CD4-positive, alpha-beta T cell (primary cell): ENCODE data around the gene CEP131. TPM values are rescaled to one million over a fixed set of nuclear protein-coding genes. Genes with fewer than 3 reads are reported as not detected.

Experiments
- ATAC-seq: fragments of 200-7000 bp; cut with Tn5 transposase; one replicate; pipeline ENCODE4 v1.10.0; 2022; ENCODE audit warnings: mild to moderate bottlenecking; ENCODE audit not compliant: poor library complexity
- CTCF ChIA-PET: fragments of 350-600 bp; sonication (Branson Sonifier 250); formaldehyde crosslinking; loops from one replicate; lab custom pipeline; 2021; ENCODE audit warnings: antibody characterized with exemption, inconsistent platforms; lab: Charles Lee
- POLR2A ChIA-PET: fragments of 350-600 bp; sonication (Branson Sonifier 250); formaldehyde crosslinking; loops from one replicate; lab custom pipeline; 2021; ENCODE audit warnings: antibody characterized with exemption, inconsistent platforms; lab: Charles Lee
- DNase-seq, 14 experiments: peaks; one replicate each; pipeline ENCODE4 v3.0.0-alpha.2; 2013 to 2020; ENCODE audit warnings: mixed read lengths in 2 of 14
- H3K27ac ChIP-seq, 2 donors: one replicate each; pipeline versions ENCODE4 v1.5.1 to v1.7.0; 2013; ENCODE audit warnings: low read length in 2 of 2, low read depth in 1 of 2, mild to moderate bottlenecking in 1 of 2
- H3K27me3 ChIP-seq, 2 experiments: 1 replicate in 1 of 2; 2 replicates in 1 of 2; pipeline versions ENCODE4 v1.6.1 to v1.7.0; 2013; ENCODE audit warnings: low read length in 2 of 2, control low read depth in 1 of 2, mild to moderate bottlenecking in 1 of 2, moderate library complexity in 1 of 2; ENCODE audit not compliant: insufficient read depth in 2 of 2, control insufficient read depth in 1 of 2
- H3K36me3 ChIP-seq: one replicate; pipeline ENCODE4 v1.6.1; 2013; ENCODE audit warnings: low read length, control low read depth; ENCODE audit not compliant: insufficient read depth
- H3K4me1 ChIP-seq: one replicate; pipeline ENCODE4 v1.6.1; 2013; ENCODE audit warnings: low read length, control low read depth; ENCODE audit not compliant: insufficient read depth
- H3K4me3 ChIP-seq: one replicate; pipeline ENCODE4 v1.5.1; 2013; ENCODE audit warnings: mild to moderate bottlenecking, low read length, moderate library complexity
- H3K9me3 ChIP-seq, 2 experiments: 1 replicate in 1 of 2; 2 replicates in 1 of 2; pipeline versions ENCODE4 v1.6.1 to v1.7.0; 2013; ENCODE audit warnings: low read length in 2 of 2, mild to moderate bottlenecking in 2 of 2, control low read depth in 1 of 2, moderate library complexity in 1 of 2; ENCODE audit not compliant: control insufficient read depth in 1 of 2, insufficient read depth in 1 of 2
- H3K27ac Mint-ChIP-seq: one replicate; pipeline ENCODE4 v1.8.0; 2020; ENCODE audit warnings: mixed read lengths
- H3K27me3 Mint-ChIP-seq: one replicate; pipeline ENCODE4 v1.8.0; 2021; ENCODE audit warnings: mixed read lengths
- H3K36me3 Mint-ChIP-seq: one replicate; pipeline ENCODE4 v1.8.0; 2021; ENCODE audit warnings: low read depth, mixed read lengths
- H3K4me1 Mint-ChIP-seq: one replicate; pipeline ENCODE4 v1.8.0; 2021; ENCODE audit warnings: low read depth, mixed read lengths
- H3K4me3 Mint-ChIP-seq: one replicate; pipeline ENCODE4 v1.8.0; 2020; ENCODE audit warnings: mild to moderate bottlenecking, mixed read lengths
- H3K9me3 Mint-ChIP-seq: one replicate; pipeline ENCODE4 v1.8.0; 2020; ENCODE audit warnings: mixed read lengths
- intact Hi-C, 2 experiments: fragments of 100-400 bp; cut with DNase I in 1 of 2; cut with micrococcal nuclease in 1 of 2; formaldehyde crosslinking; loops; one replicate each; pipeline versions ENCODE4 v1.15.1 to v1.9.0; 2023 to 2025; cut with DNase I, micrococcal nuclease
- total RNA-seq, 174 experiments: library from RNA in 2 of 174; stranded (reverse) in 2 of 174; gene quantifications; one replicate each; pipeline ENCODE4 v1.2.3 and lab custom pipeline; 2021 to 2026
- TF ChIP-seq, protein P1 (sequence below): fragments of 200-600 bp; IDR thresholded peaks from one replicate; pipeline ENCODE4 v1.8.0; 2022; ENCODE audit warnings: antibody characterized with exemption, mild to moderate bottlenecking

CEP131 gene
- total RNA-seq, 2 experiments from 2014 or later, result 11.2 to 12.3 TPM

DNA sequence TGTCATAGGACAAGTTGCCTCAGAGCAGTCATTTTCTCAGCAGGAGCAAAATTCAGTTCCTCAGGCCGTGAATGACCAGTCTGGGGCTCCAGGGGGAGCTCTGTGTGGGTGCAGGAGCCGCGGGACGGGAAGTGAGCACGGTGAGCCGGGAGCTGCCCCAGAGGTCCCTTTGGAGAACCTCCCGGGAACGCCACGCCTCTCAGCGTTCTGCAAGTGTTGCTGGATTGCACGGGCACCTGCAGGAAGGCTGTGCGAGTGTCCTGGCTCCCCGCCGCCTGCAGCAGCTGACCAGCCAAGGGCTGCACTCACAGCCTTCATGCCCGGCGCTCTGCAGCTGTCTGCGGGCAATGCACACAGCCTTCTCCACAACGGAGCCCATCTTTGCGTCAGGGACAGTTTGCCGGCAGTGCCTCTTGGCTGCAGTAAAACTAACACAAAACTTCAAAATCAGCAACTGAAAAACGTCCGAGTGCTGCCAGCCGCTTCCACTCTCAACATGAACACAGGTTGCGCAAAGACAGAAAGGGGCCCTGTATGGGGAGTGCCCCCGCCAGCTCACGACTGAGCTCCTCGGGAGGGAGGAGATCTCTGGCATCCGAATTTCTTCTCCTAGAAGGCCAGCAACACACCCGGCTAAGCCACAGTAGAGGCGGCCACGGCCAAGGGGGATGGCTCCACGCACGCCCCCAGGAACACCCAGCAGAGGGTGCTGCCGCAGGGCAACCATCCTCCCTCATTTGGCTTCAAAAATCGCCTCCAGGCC, 32.4 kb upstream of the CEP131 start:
- POLR2A ChIA-PET, result no interaction called here
- Mint-ChIP-seq H3K36me3 (peaks cover 34% of the 10 kb centered on the region), H3K4me1 (peaks cover 11% of the 10 kb centered on the region), H3K27me3 (no peaks in the 10 kb centered on the region), H3K27ac (no peak overlapping the region), H3K4me3 (no peak overlapping the region), H3K9me3 (no peaks in the 10 kb centered on the region)
- intact Hi-C loops, result loop anchor here in 1 of 2 experiments (5.0 kb wide), 1 partner anchor 42 kb away; the partner anchor contains the start of gene SLC38A10
- H3K4me3 ChIP-seq, result no peak overlapping the region
- H3K9me3 ChIP-seq, result no peaks in the 10 kb centered on the region
- peak in 1 of 14 experiments; percentile 33 for DNase-seq
- ATAC-seq, result no peak
- CTCF ChIA-PET, result interaction anchor here (0.6 kb wide), 1 partner anchor 282 kb away, joined by 3 read pairs; no protein-coding TSS in a partner anchor
- H3K27me3 ChIP-seq, result no peaks in the 10 kb centered on the region
- TF ChIP-seq, protein P1, sequence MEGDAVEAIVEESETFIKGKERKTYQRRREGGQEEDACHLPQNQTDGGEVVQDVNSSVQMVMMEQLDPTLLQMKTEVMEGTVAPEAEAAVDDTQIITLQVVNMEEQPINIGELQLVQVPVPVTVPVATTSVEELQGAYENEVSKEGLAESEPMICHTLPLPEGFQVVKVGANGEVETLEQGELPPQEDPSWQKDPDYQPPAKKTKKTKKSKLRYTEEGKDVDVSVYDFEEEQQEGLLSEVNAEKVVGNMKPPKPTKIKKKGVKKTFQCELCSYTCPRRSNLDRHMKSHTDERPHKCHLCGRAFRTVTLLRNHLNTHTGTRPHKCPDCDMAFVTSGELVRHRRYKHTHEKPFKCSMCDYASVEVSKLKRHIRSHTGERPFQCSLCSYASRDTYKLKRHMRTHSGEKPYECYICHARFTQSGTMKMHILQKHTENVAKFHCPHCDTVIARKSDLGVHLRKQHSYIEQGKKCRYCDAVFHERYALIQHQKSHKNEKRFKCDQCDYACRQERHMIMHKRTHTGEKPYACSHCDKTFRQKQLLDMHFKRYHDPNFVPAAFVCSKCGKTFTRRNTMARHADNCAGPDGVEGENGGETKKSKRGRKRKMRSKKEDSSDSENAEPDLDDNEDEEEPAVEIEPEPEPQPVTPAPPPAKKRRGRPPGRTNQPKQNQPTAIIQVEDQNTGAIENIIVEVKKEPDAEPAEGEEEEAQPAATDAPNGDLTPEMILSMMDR, result no peak
- peaks cover 57% of the 10 kb centered on the region for H3K36me3 ChIP-seq
- no peaks in the 10 kb centered on the region for H3K4me1 ChIP-seq
- H3K27ac ChIP-seq, result no peak overlapping the region

GRCh38 chr17:81253358-81254131, 30.8 kb upstream of the CEP131 start:
- H3K36me3 ChIP-seq, result peaks cover 49% of the 10 kb centered on the region
- TF ChIP-seq, protein P1, result peak; percentile 80
- Mint-ChIP-seq H3K27ac (no peak overlapping the region), H3K27me3 (no peaks in the 10 kb centered on the region), H3K4me3 (no peak overlapping the region), H3K4me1 (peaks cover 11% of the 10 kb centered on the region), H3K36me3 (peaks cover 27% of the 10 kb centered on the region), H3K9me3 (no peaks in the 10 kb centered on the region)
- ChIA-PET CTCF (interaction anchor here (1.1 to 1.2 kb wide), 2 partner anchors 231 to 347 kb away, joined by 3 to 5 read pairs; no protein-coding TSS in a partner anchor), POLR2A (no interaction called here)
- DNase-seq, result peak; percentile 47 to 83 (median 58)
- H3K27ac ChIP-seq, result no peak overlapping the region
- no peaks in the 10 kb centered on the region for H3K4me1 ChIP-seq
- no peak overlapping the region for H3K4me3 ChIP-seq
- intact Hi-C loops, result loop anchor here (1.0 to 5.0 kb wide), 8 partner anchors 30 to 348 kb away; partner anchors contain the start of gene SLC38A10 (in 1 of the 2)
- peak; percentile 96 for ATAC-seq
- no peaks in the 10 kb centered on the region for H3K27me3 ChIP-seq
- H3K9me3 ChIP-seq, result no peaks in the 10 kb centered on the region

GRCh38 chr17:81252987-81253329, 30.2 kb upstream of the CEP131 start:
- Mint-ChIP-seq H3K4me3 (no peak overlapping the region), H3K9me3 (no peaks in the 10 kb centered on the region), H3K27me3 (no peaks in the 10 kb centered on the region), H3K27ac (no peak overlapping the region), H3K36me3 (peaks cover 24% of the 10 kb centered on the region), H3K4me1 (peaks cover 11% of the 10 kb centered on the region)
- Histone ChIP-seq H3K27me3 (no peaks in the 10 kb centered on the region), H3K27ac (no peak overlapping the region), H3K36me3 (peaks cover 44% of the 10 kb centered on the region), H3K4me3 (no peak overlapping the region), H3K9me3 (no peaks in the 10 kb centered on the region), H3K4me1 (no peaks in the 10 kb centered on the region)
- ChIA-PET CTCF (interaction anchor here (1.1 to 1.2 kb wide), 2 partner anchors 232 to 348 kb away, joined by 3 to 5 read pairs; no protein-coding TSS in a partner anchor), POLR2A (no interaction called here)
- TF ChIP-seq, protein P1, result no peak
- no peak for DNase-seq
- ATAC-seq, result no peak
- intact Hi-C loops, result loop anchor here (1.0 to 5.0 kb wide), 8 partner anchors 30 to 348 kb away; partner anchors contain the start of gene SLC38A10 (in 1 of the 2)
